ENCODE measurements around the gene NTRK1. TPM values are rescaled to one million over a fixed set of nuclear protein-coding genes. Genes with fewer than 3 reads are reported as not detected.

NTRK1 gene
- polyA plus RNA-seq, 6 donors from 2014 or later: not detected

DNA sequence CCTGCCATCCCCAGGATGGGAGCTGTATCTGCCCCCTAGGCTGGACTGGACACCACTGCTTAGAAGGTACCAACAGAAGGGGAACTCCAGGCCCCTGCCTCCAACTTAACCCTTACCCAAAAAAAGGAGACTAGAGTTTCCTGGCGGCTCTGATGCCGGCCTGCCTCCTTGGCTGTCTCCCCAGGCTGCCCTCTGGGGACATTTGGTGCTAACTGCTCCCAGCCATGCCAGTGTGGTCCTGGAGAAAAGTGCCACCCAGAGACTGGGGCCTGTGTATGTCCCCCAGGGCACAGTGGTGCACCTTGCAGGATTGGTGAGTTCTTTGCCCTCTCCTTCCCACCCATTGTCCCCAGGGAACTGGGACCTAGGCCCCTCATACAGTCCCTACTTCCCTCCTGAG is 51.6 kb downstream of the NTRK1 start:
- ATAC-seq (ENCODE audit: low read depth in 2 of 2): no peak

GRCh38 chr1:156912861-156913808 is 52.5 kb downstream of the NTRK1 start:
- no peak overlapping the region for H3K27ac Mint-ChIP-seq
- DNase-seq: no peak
- H3K4me3 Mint-ChIP-seq: no peak overlapping the region
- ATAC-seq (ENCODE audit: low read depth in 2 of 2): no peak
- H3K27me3 Mint-ChIP-seq: peaks cover 23 to 61% (median 47%) of the 10 kb centered on the region in 3 donors
- peaks cover 0 to 4% (median 0%) of the 10 kb centered on the region in 7 donors for H3K9me3 Mint-ChIP-seq
- H3K4me1 Mint-ChIP-seq: peaks cover 0 to 5% (median 0%) of the 10 kb centered on the region in 3 donors
- H3K36me3 Mint-ChIP-seq: no peaks in the 10 kb centered on the region

More for the DNA sequence above, 51.6 kb downstream of the NTRK1 start:
- Mint-ChIP-seq H3K27me3 (peaks cover 20 to 57% (median 50%) of the 10 kb centered on the region in 3 donors), H3K4me3 (no peak overlapping the region), H3K36me3 (no peaks in the 10 kb centered on the region), H3K27ac (no peak overlapping the region), H3K9me3 (peaks cover 0 to 3% (median 0%) of the 10 kb centered on the region in 7 donors), H3K4me1 (peaks cover 0 to 5% (median 0%) of the 10 kb centered on the region in 3 donors)
- no peak for DNase-seq

- H3K4me1 Mint-ChIP-seq: peaks cover 0 to 5% (median 0%) of the 10 kb centered on the region in 3 donors
- no peak overlapping the region for H3K27ac Mint-ChIP-seq
- H3K36me3 Mint-ChIP-seq: no peaks in the 10 kb centered on the region
- no peak for ATAC-seq (ENCODE audit: low read depth in 2 of 2)
- H3K4me3 Mint-ChIP-seq: peak overlapping the region in 2 of 8 donors; percentile 22 to 47
- H3K9me3 Mint-ChIP-seq: peaks cover 0 to 4% (median 0%) of the 10 kb centered on the region in 7 donors
- DNase-seq: no peak
- H3K27me3 Mint-ChIP-seq: peaks cover 26 to 63% (median 53%) of the 10 kb centered on the region in 3 donors
These were observed 53.2 kb downstream of the NTRK1 start for GRCh38 chr1:156913809-156914387.

- Mint-ChIP-seq H3K9me3 (peaks cover 0 to 4% (median 0%) of the 10 kb centered on the region in 7 donors), H3K27ac (no peak overlapping the region), H3K4me3 (no peak overlapping the region), H3K27me3 (peaks cover 26 to 68% (median 56%) of the 10 kb centered on the region in 3 donors), H3K4me1 (peaks cover 0 to 5% (median 0%) of the 10 kb centered on the region in 3 donors), H3K36me3 (no peaks in the 10 kb centered on the region)
- DNase-seq (no peak), ATAC-seq (ENCODE audit: low read depth in 2 of 2) (no peak)
These were observed 53.8 kb downstream of the NTRK1 start for GRCh38 chr1:156914440-156914856.

- Mint-ChIP-seq H3K4me3 (peak within 1 kb of the TSS in 1 of 8 donors; percentile 59), H3K27me3 (peaks cover 53 to 92% (median 66%) of the 10 kb centered on the region in 3 donors), H3K36me3 (peaks cover 0 to under 1% of the 10 kb centered on the region in 2 donors), H3K9me3 (peaks cover 0 to 5% (median 0%) of the 10 kb centered on the region in 7 donors), H3K27ac (peak within 1 kb of the TSS in 2 of 6 donors; percentile 51 to 94), H3K4me1 (peaks cover 5 to 18% (median 6%) of the 10 kb centered on the region in 3 donors)
- DNase-seq: no peak
- peak; percentile 27 to 34 for ATAC-seq (ENCODE audit: low read depth in 2 of 2)
These were observed 59.8 kb downstream of the NTRK1 start, which contains the start of gene LRRC71 for GRCh38 chr1:156920233-156921052. Gene LRRC71 (plus strand): TSS chr1:156920632. CDS start chr1:156920804, 172 bp downstream.

- Mint-ChIP-seq H3K27me3 (peaks cover 60 to 92% (median 66%) of the 10 kb centered on the region in 3 donors), H3K4me1 (peaks cover 5 to 19% (median 6%) of the 10 kb centered on the region in 3 donors), H3K4me3 (no peak overlapping the region), H3K9me3 (peaks cover 0 to 5% (median 0%) of the 10 kb centered on the region in 7 donors), H3K27ac (peak overlapping the region in 2 of 6 donors; percentile 51 to 94), H3K36me3 (peaks cover 0 to 4% of the 10 kb centered on the region in 2 donors)
- ATAC-seq (ENCODE audit: low read depth in 2 of 2) (no peak), DNase-seq (no peak)
These were observed 60.4 kb downstream of the NTRK1 start for GRCh38 chr1:156921053-156921529.

GRCh38 chr1:156922986-156923669 is 62.5 kb downstream of the NTRK1 start:
- Mint-ChIP-seq H3K9me3 (peaks cover 0 to 2% (median 0%) of the 10 kb centered on the region in 7 donors), H3K27ac (no peak overlapping the region), H3K27me3 (peaks cover 58 to 93% (median 75%) of the 10 kb centered on the region in 3 donors), H3K4me3 (peak overlapping the region in 5 of 8 donors; percentile 13 to 50 (median 34)), H3K4me1 (peaks cover 9 to 26% (median 16%) of the 10 kb centered on the region in 3 donors), H3K36me3 (peaks cover 0 to 4% of the 10 kb centered on the region in 2 donors)
- ATAC-seq (ENCODE audit: low read depth in 2 of 2) (no peak), DNase-seq (no peak)

- H3K4me1 Mint-ChIP-seq: peaks cover 12 to 33% (median 21%) of the 10 kb centered on the region in 3 donors
- no peak overlapping the region for H3K27ac Mint-ChIP-seq
- H3K36me3 Mint-ChIP-seq: peaks cover 0 to 4% of the 10 kb centered on the region in 2 donors
- DNase-seq: no peak
- peak overlapping the region in 2 of 8 donors; percentile 34 to 66 for H3K4me3 Mint-ChIP-seq
- peak in 1 of 2 donors; percentile 11 for ATAC-seq (ENCODE audit: low read depth in 2 of 2)
- peaks cover 57 to 95% (median 76%) of the 10 kb centered on the region in 3 donors for H3K27me3 Mint-ChIP-seq
- H3K9me3 Mint-ChIP-seq: peaks cover 0 to 2% (median 0%) of the 10 kb centered on the region in 7 donors
These were observed 63.2 kb downstream of the NTRK1 start for GRCh38 chr1:156923670-156924477.

DNA sequence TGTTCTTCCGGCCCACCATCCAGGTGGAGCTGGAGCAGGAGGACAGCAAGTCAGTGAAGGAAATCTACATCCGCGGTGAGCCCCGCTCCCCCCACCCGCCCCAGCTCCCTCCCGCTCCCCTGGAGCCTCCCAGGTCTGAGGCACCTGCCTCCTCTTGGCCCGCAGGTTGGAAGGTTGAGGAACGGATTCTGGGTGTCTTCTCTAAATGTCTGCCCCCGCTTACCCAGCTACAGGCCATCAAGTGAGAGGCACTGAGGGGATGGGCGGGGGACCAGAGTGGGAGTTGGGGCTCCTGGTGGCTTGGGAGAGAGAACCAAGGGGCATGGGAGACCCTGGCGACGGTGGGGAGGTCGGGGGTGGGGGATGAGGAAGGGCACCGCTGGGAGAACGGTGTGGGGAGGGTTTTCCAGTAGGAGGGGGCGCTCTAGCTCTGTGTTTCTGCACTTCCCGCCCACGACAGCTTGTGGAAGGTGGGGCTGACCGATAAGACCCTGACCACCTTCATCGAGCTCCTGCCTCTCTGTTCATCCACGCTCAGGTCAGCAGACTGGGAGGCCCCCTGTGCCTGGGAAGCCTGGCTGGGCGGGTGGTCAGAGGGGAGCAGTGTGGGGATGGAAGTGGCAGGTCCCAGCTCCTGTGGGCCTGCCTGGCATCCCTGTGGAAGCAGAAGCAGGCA is 64.0 kb downstream of the NTRK1 start:
- H3K9me3 Mint-ChIP-seq: peaks cover 0 to 2% (median 0%) of the 10 kb centered on the region in 7 donors
- peaks cover 0 to 4% of the 10 kb centered on the region in 2 donors for H3K36me3 Mint-ChIP-seq
- H3K27ac Mint-ChIP-seq: no peak overlapping the region
- DNase-seq: no peak
- no peak for ATAC-seq (ENCODE audit: low read depth in 2 of 2)
- peaks cover 12 to 34% (median 21%) of the 10 kb centered on the region in 3 donors for H3K4me1 Mint-ChIP-seq
- H3K4me3 Mint-ChIP-seq: peak overlapping the region in 3 of 8 donors; percentile 33 to 47 (median 34)
- H3K27me3 Mint-ChIP-seq: peaks cover 59 to 96% (median 81%) of the 10 kb centered on the region in 3 donors

DNA sequence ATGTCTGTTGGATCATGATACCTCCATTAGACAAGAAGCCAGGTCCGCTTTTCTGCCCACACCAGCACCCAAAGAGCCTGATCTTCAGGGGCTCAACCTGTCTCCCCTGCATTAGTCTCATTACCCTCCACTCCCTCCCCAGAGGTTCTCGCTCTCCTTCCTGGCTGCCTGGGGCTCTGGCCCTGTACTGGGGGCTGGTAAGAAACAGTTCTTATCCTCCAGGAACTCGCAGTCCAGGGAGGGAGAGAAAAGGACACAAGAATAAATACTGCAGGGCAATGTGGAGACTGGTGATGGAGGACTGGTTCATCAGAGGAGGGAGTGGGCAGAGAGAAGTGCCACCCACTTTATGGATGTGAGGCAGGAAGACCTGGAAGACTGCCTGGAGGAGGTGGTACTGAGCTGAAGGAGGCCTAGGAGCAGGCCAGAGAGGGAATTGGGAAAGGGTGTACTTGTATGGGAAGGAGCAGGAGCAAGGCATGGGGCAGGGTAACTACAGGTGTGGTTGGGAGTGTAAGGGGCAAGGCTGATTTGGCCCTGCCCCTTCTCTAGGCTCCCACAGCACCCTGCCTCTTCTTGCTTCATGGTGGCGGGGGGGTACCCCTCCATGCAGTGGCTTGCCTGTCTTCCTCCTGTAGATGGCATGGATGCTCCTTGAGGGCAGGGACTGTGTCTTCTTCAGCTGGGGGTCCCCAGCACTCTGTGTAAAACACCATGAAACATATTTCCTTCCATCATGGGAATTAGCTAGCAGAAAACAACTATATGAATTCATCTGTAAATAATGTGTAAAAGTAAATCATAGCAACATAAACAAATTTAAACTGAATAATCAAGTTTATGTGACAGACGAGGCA is 64.7 kb downstream of the NTRK1 start:
- no peak for DNase-seq
- H3K27me3 Mint-ChIP-seq: peaks cover 59 to 98% (median 89%) of the 10 kb centered on the region in 3 donors
- H3K27ac Mint-ChIP-seq: no peak overlapping the region
- H3K4me1 Mint-ChIP-seq: peaks cover 12 to 32% (median 21%) of the 10 kb centered on the region in 3 donors
- peaks cover 0 to 2% (median 0%) of the 10 kb centered on the region in 7 donors for H3K9me3 Mint-ChIP-seq
- ATAC-seq (ENCODE audit: low read depth in 2 of 2): no peak
- peaks cover 0 to 4% of the 10 kb centered on the region in 2 donors for H3K36me3 Mint-ChIP-seq
- H3K4me3 Mint-ChIP-seq: no peak overlapping the region

Data from naive B cell (primary cell).